Heart right ventricle (tissue), 16 donors: ENCODE results near the gene ACTL7B. TPM values are rescaled to one million over a fixed set of nuclear protein-coding genes. Genes with fewer than 3 reads are reported as not detected.

ENCODE experiments used
- ATAC-seq, 8 donors: fragments of 200-7000 bp; cut with Tn5 transposase; one replicate each; pipeline ENCODE4 v1.9.1; 2020; ENCODE audit warnings: mild to moderate bottlenecking in 8 of 8, moderate library complexity in 8 of 8, moderate number of reproducible peaks in 1 of 8
- DNase-seq, 2 donors: peaks; one replicate each; pipeline ENCODE4 v3.0.0-alpha.2; 2020
- H3K27ac ChIP-seq, 10 donors: fragments of 200-600 bp; sonication (generic) in 2 of 10; one replicate each; pipeline versions ENCODE4 v1.5.0 to v1.8.0; 2020 to 2022; ENCODE audit warnings: mild to moderate bottlenecking in 3 of 10
- H3K27me3 ChIP-seq, 7 donors: fragments of 200-600 bp; one replicate each; pipeline ENCODE4 v1.8.0; 2021 to 2022; ENCODE audit warnings: mild to moderate bottlenecking in 2 of 7
- H3K36me3 ChIP-seq, 9 donors: fragments of 200-600 bp; sonication (generic) in 1 of 9; one replicate each; pipeline versions ENCODE4 v1.5.0 to v1.8.0; 2020 to 2022; ENCODE audit warnings: mild to moderate bottlenecking in 2 of 9
- H3K4me1 ChIP-seq, 9 donors: fragments of 200-600 bp; sonication (generic) in 1 of 9; one replicate each; pipeline versions ENCODE4 v1.5.0 to v1.8.0; 2020 to 2022; ENCODE audit warnings: mild to moderate bottlenecking in 4 of 9
- H3K4me3 ChIP-seq, 10 donors: fragments of 200-600 bp; sonication (generic) in 2 of 10; one replicate each; pipeline versions ENCODE4 v1.5.0 to v1.8.0; 2020 to 2022; ENCODE audit warnings: mild to moderate bottlenecking in 7 of 10, moderate library complexity in 2 of 10
- H3K9me3 ChIP-seq, 11 donors: fragments of 200-600 bp in 10 of 11; sonication (generic) in 2 of 11; one replicate each; pipeline versions ENCODE4 v1.5.0 to v1.8.0; 2013 to 2022; ENCODE audit warnings: mild to moderate bottlenecking in 2 of 11, control low read depth in 1 of 11, moderate library complexity in 1 of 11
- CTCF ChIP-seq, 9 donors: fragments of 200-600 bp; sonication (generic) in 2 of 9; IDR thresholded peaks; one replicate each; pipeline versions ENCODE4 v1.5.0 to v1.8.0; 2021 to 2022; ENCODE audit warnings: antibody characterized with exemption in 9 of 9, mild to moderate bottlenecking in 5 of 9, moderate library complexity in 1 of 9
- WGBS, 2 donors: extraction: QIAGEN DNeasy Blood & Tissue Kit; methylation state at CpG; one replicate each; pipeline ENCODE4 v1.1.7; 2013; ENCODE audit warnings: inconsistent platforms in 1 of 2; 5-methylcytosine and 5-hydroxymethylcytosine counted together
- intact Hi-C, 10 donors: fragments of 100-400 bp; cut with DNase I; formaldehyde crosslinking; loops; one replicate each; pipeline versions ENCODE4 v1.11.1 to v1.14.2; 2022
- polyA plus RNA-seq, 2 donors: library from polyadenylated mRNA; stranded (reverse); fragments of 200-250 nt; gene quantifications; one replicate each; pipeline ENCODE4 v1.2.3, GENCODE V29; 2013
- total RNA-seq, 10 donors: library from RNA; stranded (reverse); fragmentation: NEBNext Ultra II Directional in 3 of 10; extraction: Animal tissue kit (Norgen Biotek cat#: 25700) in 3 of 10; gene quantifications; one replicate each; pipeline versions ENCODE4 v1.2.1 to v1.2.4, GENCODE V29; 2021 to 2023
- donor health status: Arrhythmogenic right ventricular cardiomyopathy.
- donor health status: ischemic (EF 13 %, LVEDD 7.1; RV severe dilation, severe dysfunction).
- donor health status: healthy with polysubstance abuse.
- donor health status: DM: no; HTN: yes; CAD: no.
- donor health status: DM: no; HTN: no; CAD: no.
- donor health status: ischemic (EF 25% LVEDD 6.9; RV normal size, moderate dysfunction).
- donor health status: ischemic (EF 25% LVEDD 5.7; RV mildly dilated, moderate dysfunction).
- donor health status: healthy.
- donor health status: DM: yes; HTN: yes; CAD: no.
- donor health status: Ischemic cardiomyopathy.
- donor health status: ischemic (EF 35%, LVEDD 5.7; RV mildly dilated, moderate dysfunction).
- donor health status: nonischemic (EF 11% LVEDD 7.7; RV severe dilation, severe dysfunction).
- donor health status: DM: yes; HTN: yes; CAD: no.
- donor health status: PGD.
- donor health status: ischemic (EF 29% LVEDD 5.4; RV normal size, mild dysfunction).
- donor health status: nonischemic (EF 23%, LVEDD 6.1; RV moderate dilation, normal function).

ACTL7B gene
- total and polyA plus RNA-seq, 12 donors = not detected

DNA sequence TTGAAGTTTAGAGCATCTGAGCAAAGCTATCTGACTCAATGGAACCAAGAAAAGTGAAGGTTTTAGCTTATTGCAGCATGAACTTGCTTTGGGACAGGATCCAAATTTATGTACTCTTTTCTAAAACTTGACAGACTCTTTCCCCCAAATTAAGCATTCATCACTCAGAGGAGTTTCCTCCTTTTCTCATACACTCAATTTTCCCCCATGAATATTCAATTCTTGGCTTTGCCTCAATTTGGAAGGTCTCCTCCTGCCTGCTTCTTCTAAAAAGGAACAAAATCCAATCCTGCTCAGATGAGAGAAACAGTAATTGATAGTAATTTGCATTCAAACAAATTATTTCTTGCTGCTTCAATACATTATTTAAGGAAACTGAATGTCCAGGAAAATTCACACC lies 11.3 kb upstream of the ACTL7B start:
- peaks cover 0 to 55% (median 30%) of the 10 kb centered on the region in 9 donors for H3K36me3 ChIP-seq
- H3K4me1 ChIP-seq = peaks cover 0 to 20% (median 0%) of the 10 kb centered on the region in 9 donors
- no peaks in the 10 kb centered on the region for H3K27me3 ChIP-seq
- intact Hi-C loops = no loop called here
- peaks cover 0 to 8% (median 0%) of the 10 kb centered on the region in 11 donors for H3K9me3 ChIP-seq
- no peak for DNase-seq
- TF ChIP-seq CTCF (IDR thresholded peaks at IDR 0.05) = no peak
- no peak overlapping the region for H3K4me3 ChIP-seq
- ATAC-seq = no peak
- H3K27ac ChIP-seq = no peak overlapping the region

DNA sequence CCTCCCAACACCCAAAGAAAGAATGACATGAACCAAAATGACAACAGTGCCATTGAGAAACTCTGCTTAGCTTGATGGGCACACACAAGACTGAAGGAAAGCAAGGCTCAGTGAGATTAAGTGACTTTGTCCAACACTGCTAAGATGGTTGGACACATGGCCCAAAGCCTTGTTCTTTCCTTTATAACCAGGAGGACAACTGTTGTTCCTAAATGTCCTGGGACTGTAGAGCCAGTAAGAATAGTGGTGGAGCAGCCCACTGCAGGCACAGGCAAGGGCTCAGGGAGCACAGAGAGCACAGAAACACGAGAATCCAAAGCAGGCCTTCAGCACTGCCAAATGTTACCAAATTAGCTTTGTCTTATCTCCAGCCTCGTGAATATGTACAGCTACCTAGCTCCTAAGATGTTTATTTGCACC lies 10.2 kb upstream of the ACTL7B start:
- peaks cover 0 to 44% (median 22%) of the 10 kb centered on the region in 9 donors for H3K36me3 ChIP-seq
- H3K4me1 ChIP-seq = peaks cover 0 to 20% (median 0%) of the 10 kb centered on the region in 9 donors
- DNase-seq (no peak), ATAC-seq (peak in 7 of 8 donors; percentile 20 to 80 (median 41))
- H3K9me3 ChIP-seq = no peaks in the 10 kb centered on the region
- no peaks in the 10 kb centered on the region for H3K27me3 ChIP-seq
- 36 to 49% methylated on average over 2 of the region's 2 CpGs for WGBS, 2 donors
- TF ChIP-seq CTCF (IDR thresholded peaks at IDR 0.05) = no peak
- no peak overlapping the region for H3K4me3 ChIP-seq
- intact Hi-C loops = no loop called here
- H3K27ac ChIP-seq = peak overlapping the region in 2 of 10 donors; percentile 23 to 28

- no peak for TF ChIP-seq CTCF (IDR thresholded peaks at IDR 0.05)
- peaks cover 0 to 35% (median 16%) of the 10 kb centered on the region in 9 donors for H3K36me3 ChIP-seq
- ATAC-seq (peak in 4 of 8 donors; percentile 28 to 67 (median 54)), DNase-seq (no peak)
- no peaks in the 10 kb centered on the region for H3K9me3 ChIP-seq
- no peak overlapping the region for H3K4me3 ChIP-seq
- no peaks in the 10 kb centered on the region for H3K27me3 ChIP-seq
- H3K27ac ChIP-seq = no peak overlapping the region
- H3K4me1 ChIP-seq = peaks cover 0 to 20% (median 0%) of the 10 kb centered on the region in 9 donors
- intact Hi-C loops = no loop called here
- 85 to 87% methylated on average over 4 of the region's 4 CpGs for WGBS, 2 donors
Measured at GRCh38 chr9:108865037-108865436, 9.3 kb upstream of the ACTL7B start.

- peaks cover 0 to 29% (median 11%) of the 10 kb centered on the region in 9 donors for H3K36me3 ChIP-seq
- H3K4me3 ChIP-seq = no peak overlapping the region
- no peak overlapping the region for H3K27ac ChIP-seq
- intact Hi-C loops = no loop called here
- WGBS, 2 donors = 81% methylated on average over 3 of the region's 3 CpGs
- ATAC-seq (no peak), DNase-seq (no peak)
- H3K9me3 ChIP-seq = no peaks in the 10 kb centered on the region
- peaks cover 0 to 20% (median 0%) of the 10 kb centered on the region in 9 donors for H3K4me1 ChIP-seq
- no peaks in the 10 kb centered on the region for H3K27me3 ChIP-seq
- TF ChIP-seq CTCF (IDR thresholded peaks at IDR 0.05) = no peak
Measured at GRCh38 chr9:108864446-108864845, 8.7 kb upstream of the ACTL7B start.
